Measurements from ENCODE around the gene ZFP36. TPM values are rescaled to one million over a fixed set of nuclear protein-coding genes. Genes with fewer than 3 reads are reported as not detected.
A peak's percentile ranks its signal among the peaks of the same experiment; 100 is the strongest.

The ZFP36 gene
- polyA plus RNA-seq, 2 of the 4 experiments (the other 2 are of a cell fraction) = 22.1 to 29.1 TPM

DNA sequence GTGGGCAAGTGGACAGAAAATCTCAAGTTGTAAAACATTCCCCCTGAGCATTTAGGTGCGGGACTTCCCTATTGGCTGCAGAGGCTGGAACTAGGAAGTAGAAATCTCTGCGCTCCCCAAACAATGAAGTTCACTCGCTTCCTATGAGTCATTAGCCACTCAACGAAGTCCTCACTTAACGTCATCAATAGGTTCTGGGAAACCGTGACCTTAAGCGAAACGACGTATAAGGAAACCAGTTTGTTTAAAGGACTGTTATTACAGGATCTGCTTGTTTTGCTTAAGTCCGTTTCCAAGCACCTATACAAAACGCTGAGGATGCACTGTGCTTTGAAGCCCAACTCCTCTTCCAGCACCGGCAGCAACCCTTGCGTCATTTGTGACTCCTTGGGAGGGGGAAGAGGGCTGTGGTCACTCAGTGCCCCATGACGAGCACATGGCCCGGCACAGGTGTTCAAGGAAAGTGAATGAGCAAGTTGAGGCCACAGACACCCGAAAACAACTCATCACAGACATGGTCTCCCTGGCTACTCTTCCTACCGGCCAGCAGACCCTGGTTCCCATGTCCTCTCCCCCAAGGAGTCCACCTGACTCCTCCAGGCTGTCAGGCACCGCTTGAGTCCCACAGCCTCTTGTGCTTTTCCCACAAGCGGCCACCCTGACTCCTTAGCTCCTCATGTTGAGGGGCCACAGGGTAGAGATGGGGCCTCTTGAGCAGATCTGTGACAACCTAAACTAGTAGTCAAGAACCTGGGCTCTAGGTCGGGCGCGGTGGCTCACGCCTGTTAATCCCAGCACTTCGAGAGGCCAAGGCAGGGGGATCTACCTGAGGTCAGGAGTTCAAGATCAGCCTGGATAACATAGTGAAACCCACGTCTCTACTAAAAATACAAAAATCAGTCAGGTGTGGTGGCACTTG lies 24.3 kb downstream of the ZFP36 start (continued):
- TF ChIP-seq, protein P1, sequence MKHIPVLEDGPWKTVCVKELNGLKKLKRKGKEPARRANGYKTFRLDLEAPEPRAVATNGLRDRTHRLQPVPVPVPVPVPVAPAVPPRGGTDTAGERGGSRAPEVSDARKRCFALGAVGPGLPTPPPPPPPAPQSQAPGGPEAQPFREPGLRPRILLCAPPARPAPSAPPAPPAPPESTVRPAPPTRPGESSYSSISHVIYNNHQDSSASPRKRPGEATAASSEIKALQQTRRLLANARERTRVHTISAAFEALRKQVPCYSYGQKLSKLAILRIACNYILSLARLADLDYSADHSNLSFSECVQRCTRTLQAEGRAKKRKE (CRISPR knock-in tag; IDR thresholded peaks at IDR 0.05; ENCODE audit: low read depth) = peak; percentile 99
- no peak for TF ChIP-seq CBX2 (IDR thresholded peaks at IDR 0.05; ENCODE audit: borderline replicate concordance, low read depth)
- TF ChIP-seq, protein P2, sequence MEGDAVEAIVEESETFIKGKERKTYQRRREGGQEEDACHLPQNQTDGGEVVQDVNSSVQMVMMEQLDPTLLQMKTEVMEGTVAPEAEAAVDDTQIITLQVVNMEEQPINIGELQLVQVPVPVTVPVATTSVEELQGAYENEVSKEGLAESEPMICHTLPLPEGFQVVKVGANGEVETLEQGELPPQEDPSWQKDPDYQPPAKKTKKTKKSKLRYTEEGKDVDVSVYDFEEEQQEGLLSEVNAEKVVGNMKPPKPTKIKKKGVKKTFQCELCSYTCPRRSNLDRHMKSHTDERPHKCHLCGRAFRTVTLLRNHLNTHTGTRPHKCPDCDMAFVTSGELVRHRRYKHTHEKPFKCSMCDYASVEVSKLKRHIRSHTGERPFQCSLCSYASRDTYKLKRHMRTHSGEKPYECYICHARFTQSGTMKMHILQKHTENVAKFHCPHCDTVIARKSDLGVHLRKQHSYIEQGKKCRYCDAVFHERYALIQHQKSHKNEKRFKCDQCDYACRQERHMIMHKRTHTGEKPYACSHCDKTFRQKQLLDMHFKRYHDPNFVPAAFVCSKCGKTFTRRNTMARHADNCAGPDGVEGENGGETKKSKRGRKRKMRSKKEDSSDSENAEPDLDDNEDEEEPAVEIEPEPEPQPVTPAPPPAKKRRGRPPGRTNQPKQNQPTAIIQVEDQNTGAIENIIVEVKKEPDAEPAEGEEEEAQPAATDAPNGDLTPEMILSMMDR (IDR thresholded peaks at IDR 0.05) = no peak
- no peak for TF ChIP-seq RAD21 (conservative IDR thresholded peaks at IDR 0.05 in 1 of 2, IDR thresholded peaks at IDR 0.05 in 1 of 2)
- peak; percentile 54 to 87; a peak in 3 of 4 replicates for TF ChIP-seq CEBPB (IDR thresholded peaks at IDR 0.05)
- no peak for TF ChIP-seq ZFP36 (IDR thresholded peaks at IDR 0.05; ENCODE audit: borderline replicate concordance, partially characterized antibody)
- no peak for TF ChIP-seq NPAS2 (CRISPR knock-in tag; IDR thresholded peaks at IDR 0.05; ENCODE audit: borderline replicate concordance)
- TF ChIP-seq NR3C1 (IDR thresholded peaks at IDR 0.05) = no peak
- peak; percentile 100 for TF ChIP-seq MYC (IDR thresholded peaks at IDR 0.05; ENCODE audit: borderline replicate concordance, low read length)
- peak; percentile 42; the same call in 1 of the 2 replicates for TF ChIP-seq GATA3 (IDR thresholded peaks at IDR 0.05; ENCODE audit: borderline replicate concordance)
- TF ChIP-seq, protein P3, sequence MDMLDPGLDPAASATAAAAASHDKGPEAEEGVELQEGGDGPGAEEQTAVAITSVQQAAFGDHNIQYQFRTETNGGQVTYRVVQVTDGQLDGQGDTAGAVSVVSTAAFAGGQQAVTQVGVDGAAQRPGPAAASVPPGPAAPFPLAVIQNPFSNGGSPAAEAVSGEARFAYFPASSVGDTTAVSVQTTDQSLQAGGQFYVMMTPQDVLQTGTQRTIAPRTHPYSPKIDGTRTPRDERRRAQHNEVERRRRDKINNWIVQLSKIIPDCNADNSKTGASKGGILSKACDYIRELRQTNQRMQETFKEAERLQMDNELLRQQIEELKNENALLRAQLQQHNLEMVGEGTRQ (IDR thresholded peaks at IDR 0.05) = peak; percentile 83
- TF ChIP-seq, protein P4, sequence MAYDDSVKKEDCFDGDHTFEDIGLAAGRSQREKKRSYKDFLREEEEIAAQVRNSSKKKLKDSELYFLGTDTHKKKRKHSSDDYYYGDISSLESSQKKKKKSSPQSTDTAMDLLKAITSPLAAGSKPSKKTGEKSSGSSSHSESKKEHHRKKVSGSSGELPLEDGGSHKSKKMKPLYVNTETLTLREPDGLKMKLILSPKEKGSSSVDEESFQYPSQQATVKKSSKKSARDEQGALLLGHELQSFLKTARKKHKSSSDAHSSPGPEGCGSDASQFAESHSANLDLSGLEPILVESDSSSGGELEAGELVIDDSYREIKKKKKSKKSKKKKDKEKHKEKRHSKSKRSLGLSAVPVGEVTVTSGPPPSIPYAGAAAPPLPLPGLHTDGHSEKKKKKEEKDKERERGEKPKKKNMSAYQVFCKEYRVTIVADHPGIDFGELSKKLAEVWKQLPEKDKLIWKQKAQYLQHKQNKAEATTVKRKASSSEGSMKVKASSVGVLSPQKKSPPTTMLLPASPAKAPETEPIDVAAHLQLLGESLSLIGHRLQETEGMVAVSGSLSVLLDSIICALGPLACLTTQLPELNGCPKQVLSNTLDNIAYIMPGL (CRISPR knock-in tag; IDR thresholded peaks at IDR 0.05; ENCODE audit: borderline replicate concordance) = peak; percentile 98; the same call in 1 of the 2 replicates
- no peak for TF ChIP-seq KDM1A (IDR thresholded peaks at IDR 0.05; ENCODE audit: low read depth)
- peak; percentile 98 for TF ChIP-seq TFCP2L1 (CRISPR knock-in tag; IDR thresholded peaks at IDR 0.05)
- TF ChIP-seq, protein P5, sequence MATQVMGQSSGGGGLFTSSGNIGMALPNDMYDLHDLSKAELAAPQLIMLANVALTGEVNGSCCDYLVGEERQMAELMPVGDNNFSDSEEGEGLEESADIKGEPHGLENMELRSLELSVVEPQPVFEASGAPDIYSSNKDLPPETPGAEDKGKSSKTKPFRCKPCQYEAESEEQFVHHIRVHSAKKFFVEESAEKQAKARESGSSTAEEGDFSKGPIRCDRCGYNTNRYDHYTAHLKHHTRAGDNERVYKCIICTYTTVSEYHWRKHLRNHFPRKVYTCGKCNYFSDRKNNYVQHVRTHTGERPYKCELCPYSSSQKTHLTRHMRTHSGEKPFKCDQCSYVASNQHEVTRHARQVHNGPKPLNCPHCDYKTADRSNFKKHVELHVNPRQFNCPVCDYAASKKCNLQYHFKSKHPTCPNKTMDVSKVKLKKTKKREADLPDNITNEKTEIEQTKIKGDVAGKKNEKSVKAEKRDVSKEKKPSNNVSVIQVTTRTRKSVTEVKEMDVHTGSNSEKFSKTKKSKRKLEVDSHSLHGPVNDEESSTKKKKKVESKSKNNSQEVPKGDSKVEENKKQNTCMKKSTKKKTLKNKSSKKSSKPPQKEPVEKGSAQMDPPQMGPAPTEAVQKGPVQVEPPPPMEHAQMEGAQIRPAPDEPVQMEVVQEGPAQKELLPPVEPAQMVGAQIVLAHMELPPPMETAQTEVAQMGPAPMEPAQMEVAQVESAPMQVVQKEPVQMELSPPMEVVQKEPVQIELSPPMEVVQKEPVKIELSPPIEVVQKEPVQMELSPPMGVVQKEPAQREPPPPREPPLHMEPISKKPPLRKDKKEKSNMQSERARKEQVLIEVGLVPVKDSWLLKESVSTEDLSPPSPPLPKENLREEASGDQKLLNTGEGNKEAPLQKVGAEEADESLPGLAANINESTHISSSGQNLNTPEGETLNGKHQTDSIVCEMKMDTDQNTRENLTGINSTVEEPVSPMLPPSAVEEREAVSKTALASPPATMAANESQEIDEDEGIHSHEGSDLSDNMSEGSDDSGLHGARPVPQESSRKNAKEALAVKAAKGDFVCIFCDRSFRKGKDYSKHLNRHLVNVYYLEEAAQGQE (IDR thresholded peaks at IDR 0.05) = peak; percentile 4
- TF ChIP-seq HOXB5 (CRISPR knock-in tag; IDR thresholded peaks at IDR 0.05) = peak; percentile 99
- TF ChIP-seq, protein P6, sequence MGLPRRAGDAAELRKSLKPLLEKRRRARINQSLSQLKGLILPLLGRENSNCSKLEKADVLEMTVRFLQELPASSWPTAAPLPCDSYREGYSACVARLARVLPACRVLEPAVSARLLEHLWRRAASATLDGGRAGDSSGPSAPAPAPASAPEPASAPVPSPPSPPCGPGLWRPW (IDR thresholded peaks at IDR 0.05) = no peak
- TF ChIP-seq, protein P7, sequence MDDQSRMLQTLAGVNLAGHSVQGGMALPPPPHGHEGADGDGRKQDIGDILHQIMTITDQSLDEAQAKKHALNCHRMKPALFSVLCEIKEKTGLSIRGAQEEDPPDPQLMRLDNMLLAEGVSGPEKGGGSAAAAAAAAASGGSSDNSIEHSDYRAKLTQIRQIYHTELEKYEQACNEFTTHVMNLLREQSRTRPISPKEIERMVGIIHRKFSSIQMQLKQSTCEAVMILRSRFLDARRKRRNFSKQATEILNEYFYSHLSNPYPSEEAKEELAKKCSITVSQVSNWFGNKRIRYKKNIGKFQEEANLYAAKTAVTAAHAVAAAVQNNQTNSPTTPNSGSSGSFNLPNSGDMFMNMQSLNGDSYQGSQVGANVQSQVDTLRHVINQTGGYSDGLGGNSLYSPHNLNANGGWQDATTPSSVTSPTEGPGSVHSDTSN (IDR thresholded peaks at IDR 0.05) = peak; percentile 75; the same call in 1 of the 2 replicates
- peak; percentile 100 for TF ChIP-seq MAFK (IDR thresholded peaks at IDR 0.05; ENCODE audit: partially characterized antibody)
- peak; percentile 97 for TF ChIP-seq FOXS1 (CRISPR knock-in tag; IDR thresholded peaks at IDR 0.05)
- TF ChIP-seq JUNB (IDR thresholded peaks at IDR 0.05) = peak; percentile 74; the same call in 1 of the 2 replicates
- TF ChIP-seq HEYL (CRISPR knock-in tag; IDR thresholded peaks at IDR 0.05) = peak; percentile 97
- no peak for TF ChIP-seq PHF8 (IDR thresholded peaks at IDR 0.05; ENCODE audit: borderline replicate concordance, low read depth)
- TF ChIP-seq, protein P8, sequence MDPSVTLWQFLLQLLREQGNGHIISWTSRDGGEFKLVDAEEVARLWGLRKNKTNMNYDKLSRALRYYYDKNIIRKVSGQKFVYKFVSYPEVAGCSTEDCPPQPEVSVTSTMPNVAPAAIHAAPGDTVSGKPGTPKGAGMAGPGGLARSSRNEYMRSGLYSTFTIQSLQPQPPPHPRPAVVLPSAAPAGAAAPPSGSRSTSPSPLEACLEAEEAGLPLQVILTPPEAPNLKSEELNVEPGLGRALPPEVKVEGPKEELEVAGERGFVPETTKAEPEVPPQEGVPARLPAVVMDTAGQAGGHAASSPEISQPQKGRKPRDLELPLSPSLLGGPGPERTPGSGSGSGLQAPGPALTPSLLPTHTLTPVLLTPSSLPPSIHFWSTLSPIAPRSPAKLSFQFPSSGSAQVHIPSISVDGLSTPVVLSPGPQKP (IDR thresholded peaks at IDR 0.05; ENCODE audit: low read depth, low read length) = no peak
- no peak for TF ChIP-seq KDM5A (IDR thresholded peaks at IDR 0.05)
- peak; percentile 89 for TF ChIP-seq FOSL2 (IDR thresholded peaks at IDR 0.05)
- peak; percentile 100 for TF ChIP-seq FOSL2 (CRISPR knock-in tag; IDR thresholded peaks at IDR 0.05)
- TF ChIP-seq BHLHE40 (IDR thresholded peaks at IDR 0.05; ENCODE audit: low read depth, low read length) = peak; percentile 17; the same call in 1 of the 2 replicates
